HG02610 (cell line): ENCODE measurements around the gene NSMCE4A.
A peak's percentile ranks its signal among the peaks of the same experiment; 100 is the strongest.
"Not testable (repeated sequence)": the region's sequence is repeated elsewhere in the genome, so short reads cannot be mapped to it uniquely, and the experiment has no call there.

ENCODE experiments used
- ATAC-seq: cut with Tn5 transposase; IDR thresholded peaks from one replicate; pipeline ENCODE4 v1.9.1; 2021; ENCODE audit warnings: mild to moderate bottlenecking, moderate library complexity; ENCODE audit not compliant: unreplicated experiment

NSMCE4A gene, protein sequence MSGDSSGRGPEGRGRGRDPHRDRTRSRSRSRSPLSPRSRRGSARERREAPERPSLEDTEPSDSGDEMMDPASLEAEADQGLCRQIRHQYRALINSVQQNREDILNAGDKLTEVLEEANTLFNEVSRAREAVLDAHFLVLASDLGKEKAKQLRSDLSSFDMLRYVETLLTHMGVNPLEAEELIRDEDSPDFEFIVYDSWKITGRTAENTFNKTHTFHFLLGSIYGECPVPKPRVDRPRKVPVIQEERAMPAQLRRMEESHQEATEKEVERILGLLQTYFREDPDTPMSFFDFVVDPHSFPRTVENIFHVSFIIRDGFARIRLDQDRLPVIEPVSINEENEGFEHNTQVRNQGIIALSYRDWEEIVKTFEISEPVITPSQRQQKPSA

DNA sequence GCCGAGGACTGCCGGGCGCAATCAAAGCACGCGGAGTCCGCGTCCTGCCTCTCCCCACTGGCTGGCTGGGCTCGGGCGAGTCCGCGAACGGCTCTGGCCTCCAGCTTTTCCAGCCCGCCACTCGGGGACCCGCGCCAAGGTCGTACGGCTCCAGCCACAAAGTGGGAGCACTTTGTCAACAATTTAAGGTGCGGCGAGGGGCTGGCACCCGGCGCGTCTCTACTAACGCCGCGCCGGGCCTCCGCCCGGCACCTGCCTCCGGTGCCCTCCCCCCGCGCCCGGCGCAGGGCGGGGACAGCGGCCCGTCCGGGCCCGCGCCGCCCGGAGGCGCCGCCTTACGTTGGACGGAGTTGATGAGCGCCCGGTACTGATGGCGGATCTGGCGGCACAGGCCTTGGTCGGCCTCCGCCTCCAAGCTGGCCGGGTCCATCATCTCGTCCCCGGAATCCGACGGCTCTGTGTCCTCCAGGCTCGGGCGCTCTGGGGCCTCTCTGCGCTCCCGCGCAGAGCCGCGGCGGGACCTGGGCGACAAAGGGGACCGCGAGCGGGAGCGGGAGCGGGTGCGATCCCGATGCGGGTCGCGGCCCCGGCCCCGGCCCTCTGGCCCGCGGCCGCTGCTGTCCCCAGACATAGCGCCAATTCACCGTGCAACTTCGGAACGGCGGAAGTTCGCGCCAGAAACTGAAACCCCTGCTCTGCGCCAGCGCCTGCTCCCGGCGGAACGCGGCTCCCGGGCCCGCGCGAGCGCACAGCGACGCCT is at the start of gene NSMCE4A:
NSMCE4A (minus strand) TSS at position 683 of the 760 bp plus-strand sequence; CDS start at position 631, 52 bp downstream.
- peak; percentile 85 for ATAC-seq

- not testable (repeated sequence) for ATAC-seq
Observed at GRCh38 chr10:122023257-122023656, 48.2 kb upstream of the NSMCE4A start.

DNA sequence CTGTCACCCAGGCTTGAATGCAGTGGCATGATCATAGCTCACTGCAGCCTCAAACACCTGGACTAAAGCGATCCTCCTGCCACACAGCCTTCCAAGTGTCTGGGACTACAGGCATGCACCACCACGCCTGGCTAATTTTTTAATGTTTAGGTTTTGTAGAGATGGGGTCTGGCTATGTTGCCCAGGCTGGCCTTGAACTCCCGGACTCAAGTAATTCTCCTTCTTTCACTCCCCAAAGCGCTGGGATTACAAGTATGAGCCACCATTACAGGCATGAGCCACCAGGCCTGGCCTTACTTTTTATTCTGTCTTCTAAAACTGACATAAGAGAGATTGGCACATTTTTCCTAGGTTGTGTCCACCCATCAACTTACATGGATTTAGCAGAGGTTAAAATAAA is 47.3 kb upstream of the NSMCE4A start:
- no peak for ATAC-seq

- ATAC-seq: no peak
Observed at GRCh38 chr10:122021828-122022227, 46.8 kb upstream of the NSMCE4A start.

DNA sequence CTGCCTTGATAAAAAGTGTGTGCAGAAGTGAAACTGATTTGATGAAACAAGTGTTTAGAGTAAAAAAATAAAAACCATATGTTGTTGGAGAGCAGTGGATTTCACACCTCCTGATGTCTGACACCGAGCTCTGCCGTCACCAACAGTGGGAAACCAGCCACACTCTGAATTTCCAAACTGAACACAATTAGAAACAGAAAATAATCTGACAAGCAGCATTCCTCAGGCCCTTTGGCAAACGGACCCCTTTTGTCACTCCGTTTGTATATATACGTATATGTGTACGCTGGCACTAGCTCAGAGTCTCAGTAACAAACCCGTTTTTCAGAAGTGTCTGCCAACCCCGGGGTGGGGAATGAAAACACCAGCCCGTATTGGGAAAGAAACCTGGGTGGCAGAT is 46.4 kb upstream of the NSMCE4A start:
- ATAC-seq: no peak

GRCh38 chr10:122020226-122020625 is 45.2 kb upstream of the NSMCE4A start:
- no peak for ATAC-seq

DNA sequence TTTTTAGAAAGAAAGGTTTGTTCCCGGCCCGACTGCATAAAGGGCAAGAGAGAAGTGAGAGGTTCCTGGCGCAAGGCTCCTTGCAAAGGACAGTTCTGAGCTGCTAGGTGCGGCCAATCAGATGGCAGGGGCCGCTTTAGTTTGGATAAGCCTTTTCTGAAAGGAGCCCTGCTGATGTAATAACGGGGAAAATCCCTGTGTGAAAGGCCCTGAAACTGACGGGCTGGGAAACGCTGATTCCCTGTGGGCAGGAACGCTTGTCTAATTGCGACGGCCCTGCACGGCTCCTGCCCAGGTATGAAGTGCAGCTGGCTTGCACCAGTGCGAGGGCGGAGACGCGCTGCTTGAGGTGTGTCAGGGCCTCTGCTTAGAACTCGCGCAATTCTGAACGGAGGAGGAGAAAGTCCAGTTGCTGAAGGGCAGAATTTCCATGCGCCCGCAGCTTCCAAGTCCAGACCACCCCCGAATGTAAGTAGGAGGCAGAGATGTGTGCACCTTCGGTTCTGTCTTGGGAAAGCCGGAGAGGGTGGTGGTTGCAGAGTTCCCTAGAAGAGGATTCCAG is 44.5 kb upstream of the NSMCE4A start:
- no peak for ATAC-seq

DNA sequence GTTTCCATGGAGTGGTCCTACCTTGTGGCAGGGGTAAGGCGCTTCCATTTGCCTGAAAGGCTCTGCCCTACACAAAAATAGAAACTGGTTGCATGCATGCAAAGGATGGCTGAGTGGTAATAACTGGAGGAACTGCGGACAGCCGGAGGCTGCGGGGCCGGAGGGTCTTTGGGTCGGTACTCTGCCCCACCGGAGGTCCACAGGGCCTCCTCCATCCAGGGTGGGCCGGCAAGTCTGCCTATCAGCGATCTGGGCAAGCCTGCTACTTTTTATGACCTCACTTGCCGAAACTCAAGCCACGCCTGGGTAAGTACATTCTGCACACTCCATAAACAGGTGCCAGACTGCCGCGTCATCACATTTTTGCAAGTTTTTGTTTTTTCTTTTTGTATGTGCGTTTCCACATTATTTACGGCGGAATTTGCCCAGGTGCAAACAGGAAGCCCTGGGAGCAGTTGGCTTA is 44.0 kb upstream of the NSMCE4A start:
- no peak for ATAC-seq

GRCh38 chr10:122018491-122018890 is 43.5 kb upstream of the NSMCE4A start:
- no peak for ATAC-seq

DNA sequence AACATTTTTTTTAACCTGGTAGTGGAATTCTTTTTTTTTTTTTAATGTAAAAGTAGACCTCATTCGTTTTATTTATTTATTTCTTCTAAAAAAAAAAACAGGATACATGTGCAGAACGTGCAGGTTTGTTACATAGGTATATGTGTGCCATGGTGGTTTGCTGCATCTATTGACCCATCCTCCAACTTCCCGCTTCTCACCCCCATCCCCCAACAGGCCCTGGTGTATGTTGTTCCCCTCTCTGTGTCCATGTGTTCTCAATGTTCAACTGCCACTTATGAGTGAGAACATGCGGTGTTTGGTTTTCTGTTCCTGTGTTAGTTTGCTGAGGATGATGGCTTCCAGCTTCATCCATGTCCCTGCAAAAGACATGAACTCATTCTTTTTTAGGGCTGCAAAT is 42.9 kb upstream of the NSMCE4A start:
- ATAC-seq: not testable (repeated sequence)

- no peak for ATAC-seq
Observed at GRCh38 chr10:122014652-122015248, 39.7 kb upstream of the NSMCE4A start.

- ATAC-seq: no peak
Observed at GRCh38 chr10:122013311-122013780, 38.3 kb upstream of the NSMCE4A start.

- ATAC-seq: no peak
Observed at GRCh38 chr10:122012731-122013130, 37.7 kb upstream of the NSMCE4A start.

DNA sequence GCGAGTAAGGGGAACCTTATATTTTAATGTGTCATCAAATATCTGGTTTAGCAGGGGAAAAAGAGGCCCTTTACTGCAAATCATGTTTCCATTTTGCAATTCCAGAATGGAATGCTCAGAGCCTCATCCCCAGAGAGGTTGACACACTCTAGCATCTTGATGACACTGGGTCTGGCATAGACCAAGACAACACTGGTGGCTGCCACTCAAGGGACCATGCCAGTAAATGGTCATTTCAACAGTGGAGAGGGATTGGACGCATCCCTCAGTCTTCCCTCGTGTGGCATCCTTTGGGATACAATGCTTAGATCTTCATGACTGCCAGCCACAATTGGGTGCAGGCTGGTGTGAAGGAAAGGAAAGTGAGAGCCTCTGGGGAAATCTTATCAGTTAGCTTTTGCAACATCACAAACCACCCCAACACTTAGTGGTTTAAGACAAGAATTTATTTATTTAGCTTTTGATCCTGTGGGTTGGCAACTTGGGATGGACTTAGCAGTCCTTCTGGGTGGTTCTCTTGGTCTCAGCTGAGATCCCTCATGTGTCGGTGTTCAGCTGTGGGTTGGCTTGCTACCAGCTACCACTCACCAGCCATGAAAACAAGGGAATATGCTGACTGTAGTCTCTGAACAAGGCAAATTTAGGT is 35.5 kb upstream of the NSMCE4A start:
- ATAC-seq: no peak

GRCh38 chr10:122007415-122007814 is 32.4 kb upstream of the NSMCE4A start:
- no peak for ATAC-seq

DNA sequence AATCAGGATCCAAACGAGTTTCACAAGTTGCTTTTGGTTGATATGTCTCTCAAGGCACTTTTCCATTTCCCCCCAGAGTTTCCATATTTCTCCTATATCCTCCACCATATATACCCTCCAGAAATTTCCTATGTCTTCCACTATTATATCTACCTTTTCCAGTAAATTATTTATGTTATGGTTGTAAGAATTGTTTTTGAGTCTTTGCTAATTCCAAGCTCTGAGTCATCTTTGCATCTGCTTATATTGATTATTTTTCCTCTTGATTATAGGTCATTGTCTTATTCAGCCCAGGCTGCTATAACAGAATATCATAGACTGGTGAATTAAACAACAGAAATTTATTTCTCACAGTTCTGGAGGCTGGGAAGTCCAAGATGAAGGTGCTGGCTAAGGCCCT is 26.7 kb upstream of the NSMCE4A start:
- ATAC-seq: no peak

DNA sequence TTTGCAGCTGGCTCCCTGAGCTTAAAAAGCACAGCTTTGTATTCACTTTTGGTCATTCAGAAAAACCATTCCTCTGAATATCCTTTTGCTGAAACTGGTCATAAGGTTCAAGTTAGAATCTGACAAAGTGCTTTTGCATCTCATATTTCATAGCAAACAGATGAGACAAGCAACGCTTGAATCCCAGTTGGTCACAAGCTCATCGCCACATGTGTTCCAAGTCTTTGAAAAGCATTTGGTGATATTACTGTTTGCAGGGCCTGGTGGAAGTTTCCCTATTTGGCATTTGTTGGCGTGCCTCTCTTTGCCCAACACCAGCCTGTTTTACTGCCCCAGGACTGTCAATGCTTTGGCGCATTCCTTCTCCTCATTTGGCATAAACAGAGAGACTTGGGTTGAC is 24.3 kb upstream of the NSMCE4A start:
- no peak for ATAC-seq

GRCh38 chr10:121998462-121998861 is 23.4 kb upstream of the NSMCE4A start:
- ATAC-seq: no peak

DNA sequence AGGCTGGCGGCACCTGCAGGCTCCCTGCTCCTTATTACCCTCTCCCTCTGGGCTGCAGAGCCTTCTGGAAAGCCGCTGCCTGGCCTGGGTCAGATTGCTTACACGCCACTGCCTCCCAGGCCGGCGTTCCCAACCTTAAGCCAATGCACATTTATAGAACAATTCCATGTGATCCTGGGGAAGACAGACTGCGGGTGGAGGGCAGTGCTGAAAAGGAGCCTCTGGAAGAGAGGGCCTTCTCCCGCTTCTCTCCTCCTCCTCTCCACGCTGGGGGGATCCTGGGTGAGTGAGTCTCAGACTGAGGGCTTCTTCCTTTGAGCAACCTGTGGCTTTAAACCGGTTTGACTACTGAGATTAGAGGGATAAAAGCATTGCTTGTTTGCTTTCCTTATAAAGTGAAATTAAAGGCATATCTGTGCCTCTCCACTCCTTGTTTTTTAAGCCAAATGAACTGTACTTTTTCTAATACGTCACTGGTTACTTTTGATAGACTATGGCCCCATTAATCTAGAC is 19.5 kb upstream of the NSMCE4A start:
- no peak for ATAC-seq

DNA sequence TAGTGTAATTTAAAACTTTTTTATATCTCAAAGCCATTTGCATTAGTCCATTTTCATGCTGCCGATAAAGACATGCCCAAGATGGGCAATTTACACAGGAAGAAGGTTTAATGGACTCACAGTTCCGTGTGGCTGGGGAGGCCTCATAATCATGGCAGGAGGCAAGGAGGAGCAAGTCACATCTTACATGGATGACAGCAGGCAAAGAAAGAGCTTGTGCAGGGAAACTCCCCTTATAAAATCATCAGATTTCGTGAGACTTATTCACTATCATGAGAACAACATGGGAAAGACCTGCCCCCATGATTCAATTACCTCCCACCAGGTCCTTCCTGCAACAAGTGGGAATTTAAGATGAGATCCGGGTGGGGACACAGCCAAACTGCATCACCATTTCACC is 16.7 kb upstream of the NSMCE4A start:
- ATAC-seq: not testable (repeated sequence)
